ENCODE measurements around the gene KRT33A.
"Not testable (repeated sequence)": the region's sequence is repeated elsewhere in the genome, so short reads cannot be mapped to it uniquely, and the experiment has no call there.

KRT33A gene

GRCh38 chr17:41350381-41350878 lies at the start of gene KRT33A:
Gene KRT33A, minus strand, starts transcription at chr17:41350828. Its CDS starts 61 bp downstream, at chr17:41350767.
- DNase-seq (ENCODE audit: low read depth in 2 of 2), result not testable (repeated sequence)

- DNase-seq (ENCODE audit: low read depth in 2 of 2), result no peak
Observed at GRCh38 chr17:41396996-41397660, 46.5 kb upstream of the KRT33A start, which contains the start of gene KRT31. Gene KRT31, minus strand, starts transcription at chr17:41397608. Its CDS starts 69 bp downstream, at chr17:41397539.

DNA sequence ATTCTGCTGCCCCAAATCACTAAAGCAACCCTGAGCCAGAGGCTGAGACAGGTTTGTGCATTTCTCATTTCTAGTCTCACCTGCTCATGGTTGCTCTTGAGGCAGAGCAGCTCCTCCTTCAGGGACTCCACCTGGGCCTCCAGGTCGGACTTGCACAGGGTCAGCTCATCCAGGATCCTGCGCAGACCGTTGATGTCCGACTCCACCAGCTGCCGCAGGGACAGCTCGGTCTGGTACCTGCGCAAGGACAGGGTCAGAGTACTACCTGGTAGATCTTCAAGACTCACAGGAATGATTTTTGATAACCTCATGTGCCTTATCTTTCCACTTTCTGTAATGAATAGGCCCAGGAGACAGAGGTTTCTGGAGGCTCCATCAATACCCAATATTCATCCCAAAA lies 45.7 kb upstream of the KRT33A start:
- DNase-seq (ENCODE audit: low read depth in 2 of 2), result no peak

GRCh38 chr17:41395611-41396010 lies 45.0 kb upstream of the KRT33A start:
- no peak for DNase-seq (ENCODE audit: low read depth in 2 of 2)

- DNase-seq (ENCODE audit: low read depth in 2 of 2), result not testable (repeated sequence)
Observed at GRCh38 chr17:41395044-41395443, 44.4 kb upstream of the KRT33A start.

- no peak for DNase-seq (ENCODE audit: low read depth in 2 of 2)
Observed at GRCh38 chr17:41394254-41394996, 43.8 kb upstream of the KRT33A start.

- no peak for DNase-seq (ENCODE audit: low read depth in 2 of 2)
Observed at GRCh38 chr17:41393826-41394225, 43.2 kb upstream of the KRT33A start.

DNA sequence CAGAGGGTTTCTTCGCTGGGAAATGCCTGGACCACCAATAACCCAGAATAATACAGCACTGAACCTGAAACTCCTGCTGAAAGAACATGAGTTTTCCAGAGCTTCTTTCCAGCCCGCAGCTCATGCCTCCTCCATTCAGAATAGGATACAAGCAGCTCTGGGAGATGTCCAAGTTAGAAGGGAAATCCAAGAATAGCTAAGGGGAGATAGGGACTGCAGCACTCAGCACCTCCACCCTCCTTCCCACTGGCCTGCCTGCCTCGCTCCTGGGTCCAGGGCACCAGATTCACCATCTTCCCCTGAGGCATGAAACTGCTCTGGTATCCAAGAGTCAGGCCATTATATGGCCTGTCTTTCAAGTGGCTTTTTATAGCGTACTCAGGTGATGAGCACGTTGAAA lies 42.7 kb upstream of the KRT33A start:
- no peak for DNase-seq (ENCODE audit: low read depth in 2 of 2)

GRCh38 chr17:41392278-41392677 lies 41.6 kb upstream of the KRT33A start:
- no peak for DNase-seq (ENCODE audit: low read depth in 2 of 2)

DNA sequence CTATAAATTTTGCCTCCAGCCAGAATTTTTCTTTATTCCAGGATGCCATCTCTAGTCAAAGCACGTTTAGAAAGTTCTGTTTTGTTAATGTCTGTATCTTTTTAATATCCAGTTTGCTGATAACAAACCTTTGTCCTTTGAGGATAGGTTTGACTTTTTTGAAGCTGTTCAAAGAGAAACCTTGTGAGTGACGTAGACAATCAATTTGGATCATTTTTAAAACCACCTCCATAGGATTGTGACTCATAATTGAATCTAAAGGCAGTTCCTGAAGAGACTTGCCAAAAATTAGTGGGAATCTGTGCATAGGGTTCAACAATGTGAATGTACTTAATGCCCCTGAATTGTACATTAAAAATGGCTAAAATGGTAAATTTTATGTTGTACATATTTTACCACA lies 40.9 kb upstream of the KRT33A start:
- DNase-seq (ENCODE audit: low read depth in 2 of 2), result no peak

- no peak for DNase-seq (ENCODE audit: low read depth in 2 of 2)
Observed at GRCh38 chr17:41390411-41390938, 39.8 kb upstream of the KRT33A start.

DNA sequence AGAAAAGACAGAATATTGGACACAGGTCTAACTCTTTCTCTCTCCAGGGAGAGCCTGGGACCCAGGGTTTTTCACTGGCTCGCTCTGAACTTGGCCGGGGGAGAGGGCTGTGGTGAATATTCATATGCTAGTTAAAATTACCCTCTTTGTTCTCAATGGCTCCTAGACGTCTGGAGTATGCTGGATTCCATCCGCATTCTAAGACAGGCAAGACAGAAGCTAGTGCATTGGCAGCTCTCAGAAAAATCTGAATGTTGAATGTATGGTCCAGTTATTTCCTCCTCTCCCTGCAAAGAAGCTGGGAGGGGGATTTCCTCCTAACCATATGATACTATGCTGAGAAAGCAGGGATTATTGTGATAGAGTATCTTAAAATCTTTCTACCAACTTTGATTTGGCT lies 37.0 kb upstream of the KRT33A start:
- no peak for DNase-seq (ENCODE audit: low read depth in 2 of 2)

DNA sequence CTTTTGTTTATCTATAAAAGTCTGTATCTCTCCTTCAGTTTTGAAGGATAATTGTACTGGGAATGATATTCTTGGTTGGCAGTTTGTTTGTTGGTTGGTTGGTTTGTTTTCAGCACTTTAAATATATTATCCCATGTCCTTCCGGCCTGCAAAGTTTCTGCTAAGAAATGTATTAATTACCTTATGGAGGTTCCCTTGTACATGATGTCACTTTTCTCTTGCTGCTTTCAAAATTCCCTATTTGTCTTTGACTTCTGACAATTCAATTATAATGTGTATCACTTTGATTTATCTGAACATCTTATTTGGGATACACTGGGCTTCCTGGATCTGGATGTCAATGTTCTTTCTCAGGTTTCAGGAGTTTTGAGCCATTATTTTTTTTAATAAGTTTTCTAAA lies 35.6 kb upstream of the KRT33A start:
- no peak for DNase-seq (ENCODE audit: low read depth in 2 of 2)

GRCh38 chr17:41383690-41384089 lies 33.1 kb upstream of the KRT33A start:
- DNase-seq (ENCODE audit: low read depth in 2 of 2), result no peak

- no peak for DNase-seq (ENCODE audit: low read depth in 2 of 2)
Observed at GRCh38 chr17:41382394-41382793, 31.8 kb upstream of the KRT33A start.

- not testable (repeated sequence) for DNase-seq (ENCODE audit: low read depth in 2 of 2)
Observed at GRCh38 chr17:41381943-41382342, 31.3 kb upstream of the KRT33A start, which contains the start of gene KRT34. Gene KRT34, minus strand, starts transcription at chr17:41382306. Its CDS starts 60 bp downstream, at chr17:41382246.

DNA sequence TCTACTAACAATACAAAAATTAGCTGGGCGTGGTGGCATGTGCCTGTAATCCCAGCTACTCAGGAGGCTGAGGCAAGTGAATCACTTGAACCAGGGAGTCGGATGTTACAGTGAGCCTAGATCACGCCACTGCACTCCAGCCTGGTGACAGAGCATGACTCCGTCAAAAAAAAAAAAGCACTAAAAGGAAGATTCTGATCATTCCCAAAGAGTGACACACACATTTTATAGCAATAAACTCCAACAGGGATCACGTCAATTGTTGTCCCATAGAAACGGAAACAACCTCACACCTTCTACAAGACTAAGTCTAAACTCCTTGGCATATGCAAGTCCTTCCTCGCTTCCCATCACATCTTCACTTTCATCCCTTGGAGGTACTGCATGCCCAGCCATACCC lies 29.5 kb upstream of the KRT33A start:
- DNase-seq (ENCODE audit: low read depth in 2 of 2), result not testable (repeated sequence)

DNA sequence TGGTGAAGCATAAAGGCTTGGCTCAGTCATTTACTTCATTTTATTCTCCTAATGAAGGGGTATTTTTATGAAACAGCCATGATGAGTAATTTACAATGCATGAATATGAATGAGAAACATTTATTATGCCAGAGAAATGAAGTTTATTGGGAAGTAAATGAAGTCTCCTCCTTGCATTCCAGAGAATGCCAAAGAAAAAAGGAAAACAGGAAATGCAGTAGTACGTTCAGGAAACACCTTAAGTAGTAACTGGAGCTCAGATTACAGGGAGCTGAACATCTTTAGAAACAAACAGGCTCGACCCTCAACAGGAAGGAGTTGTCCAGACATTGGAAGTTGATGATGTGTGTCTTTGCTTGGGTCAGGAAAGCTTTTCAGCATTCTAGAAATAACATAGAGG lies 26.9 kb upstream of the KRT33A start:
- no peak for DNase-seq (ENCODE audit: low read depth in 2 of 2)

DNA sequence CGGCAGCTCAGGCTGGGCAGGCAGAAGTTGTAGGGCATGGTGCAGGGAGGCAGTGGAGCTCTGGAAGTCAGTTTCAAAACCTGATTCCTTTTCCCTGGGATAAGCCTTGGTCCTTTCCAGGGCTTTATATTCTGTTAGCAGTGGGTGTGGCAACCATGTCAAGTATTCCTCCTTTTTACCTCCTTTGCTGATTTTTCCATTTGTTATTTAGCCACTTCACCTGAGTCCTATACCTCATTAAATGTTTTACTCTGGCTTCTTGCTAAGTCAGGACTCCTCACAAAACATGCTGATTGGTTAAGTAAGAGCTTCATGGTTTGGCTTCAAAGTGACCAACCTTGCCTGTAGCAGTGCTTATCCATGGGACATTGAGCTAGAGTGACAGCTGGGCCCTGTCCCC lies 19.1 kb upstream of the KRT33A start, which contains the start of gene KRT33B:
KRT33B (minus strand) TSS at position 101 of the 400 bp plus-strand sequence; CDS start at position 38, 63 bp downstream.
- DNase-seq (ENCODE audit: low read depth in 2 of 2), result no peak

GRCh38 chr17:41369023-41369422 lies 18.4 kb upstream of the KRT33A start:
- DNase-seq (ENCODE audit: low read depth in 2 of 2), result no peak

GRCh38 chr17:41367426-41368075 lies 16.9 kb upstream of the KRT33A start:
- no peak for DNase-seq (ENCODE audit: low read depth in 2 of 2)

- no peak for DNase-seq (ENCODE audit: low read depth in 2 of 2)
Observed at GRCh38 chr17:41366070-41366469, 15.4 kb upstream of the KRT33A start.

All from stimulated activated CD8-positive, alpha-beta memory T cell treated with anti-CD3 and anti-CD28 coated beads, Interleukin-7, amount 100 ng/mL, for 4 hours (primary cell).